K562 (cell line): ENCODE data around the gene COQ8B. TPM values are rescaled to one million over a fixed set of nuclear protein-coding genes. Genes with fewer than 3 reads are reported as not detected.
A peak's percentile ranks its signal among the peaks of the same experiment; 100 is the strongest.

Source experiments
- ARID2 ChIP-seq: fragments of 450-650 bp; IDR thresholded peaks from 2 replicates; pipeline ENCODE4 v1.6.1; 2017; ENCODE audit warnings: antibody characterized with exemption, mild to moderate bottlenecking
- CREB1 ChIP-seq, 2 experiments: sonication (generic) in 1 of 2; formaldehyde crosslinking in 1 of 2; IDR thresholded peaks; 2 replicates each; pipeline versions ENCODE4 v1.6.1 to v1.8.0; 2012 to 2022; ENCODE audit warnings: inconsistent platforms in 1 of 2, mild to moderate bottlenecking in 1 of 2, missing genetic modification reagents in 1 of 2, moderate library complexity in 1 of 2
- CTBP1 ChIP-seq: fragments of 450-650 bp; IDR thresholded peaks from 2 replicates; pipeline ENCODE4 v1.6.1; 2016; ENCODE audit warnings: borderline replicate concordance
- CXXC5 ChIP-seq: fragments of 250-450 bp; sonication (Bioruptor Pico); IDR thresholded peaks from 2 replicates; pipeline ENCODE4 v1.8.0; 2022; ENCODE audit warnings: inconsistent platforms, mild to moderate bottlenecking, moderate library complexity
- NCOA2 ChIP-seq, 2 experiments: fragments of 450-650 bp; IDR thresholded peaks; 2 replicates each; pipeline ENCODE4 v1.6.1; 2018; ENCODE audit warnings: mild to moderate bottlenecking in 2 of 2, moderate library complexity in 1 of 2; ENCODE audit not compliant: partially characterized antibody in 2 of 2
- NELFE ChIP-seq: IDR thresholded peaks from 2 replicates; pipeline ENCODE4 v1.6.1; 2011; ENCODE audit warnings: mild to moderate bottlenecking; ENCODE audit not compliant: insufficient read depth, insufficient read length
- NKRF ChIP-seq: fragments of 450-650 bp; IDR thresholded peaks from 2 replicates; pipeline ENCODE4 v1.6.1; 2016; ENCODE audit warnings: borderline replicate concordance
- PCBP2 ChIP-seq: fragments of 200-400 bp; formaldehyde crosslinking; IDR thresholded peaks from 2 replicates; pipeline ENCODE4 v1.6.1; 2018; ENCODE audit warnings: low read length, low read depth, mild to moderate bottlenecking, moderate library complexity; ENCODE audit not compliant: poor library complexity, severe bottlenecking
- POLR2B ChIP-seq: fragments of 450-650 bp; IDR thresholded peaks from 2 replicates; pipeline ENCODE4 v1.6.1; 2018; ENCODE audit warnings: low read depth; ENCODE audit not compliant: partially characterized antibody
- RBM25 ChIP-seq: fragments of 200-400 bp; formaldehyde crosslinking; IDR thresholded peaks from 2 replicates; pipeline ENCODE4 v1.6.1; 2018; ENCODE audit warnings: low read length, low read depth, moderate library complexity; ENCODE audit not compliant: severe bottlenecking
- RBM39 ChIP-seq: fragments of 200-400 bp; formaldehyde crosslinking; optimal IDR thresholded peaks from 2 replicates; pipeline ENCODE3; 2018; ENCODE audit warnings: low read depth, low read length
- SIN3A ChIP-seq, 2 experiments: fragments of 150-350 bp in 1 of 2; IDR thresholded peaks; 2 replicates each; pipeline ENCODE4 v1.6.1; 2011 to 2016; ENCODE audit warnings: borderline replicate concordance in 2 of 2, low read depth in 2 of 2, low read length in 2 of 2, mild to moderate bottlenecking in 2 of 2, moderate library complexity in 2 of 2; ENCODE audit not compliant: control insufficient read depth in 1 of 2
- TRIM25 ChIP-seq: fragments of 450-650 bp; IDR thresholded peaks from 2 replicates; pipeline ENCODE4 v1.7.0; 2016; ENCODE audit warnings: borderline replicate concordance
- ZBTB5 ChIP-seq: fragments of 450-650 bp; IDR thresholded peaks from 2 replicates; pipeline ENCODE4 v1.6.1; 2017; ENCODE audit warnings: antibody characterized with exemption
- ZEB2 ChIP-seq: fragments of 450-650 bp; IDR thresholded peaks from 2 replicates; pipeline ENCODE4 v1.6.1; 2016
- polyA plus RNA-seq, 8 experiments: library from polyadenylated mRNA; depleted of rRNA in 4 of 8; stranded (reverse) in 5 of 8; unstranded in 3 of 8; fragments of >200 nt; fragmentation: Nextera tagmentation in 2 of 8; fragmentation: Illumina TruSeq in 1 of 8; extraction: Ambion mirVana in 2 of 8; extraction: Trizol in 1 of 8; gene quantifications; 2 replicates each; pipeline versions ENCODE4 v1.2.1 to v1.2.3, GENCODE V29; 2011 to 2014; ENCODE audit warnings: inconsistent platforms in 1 of 8, missing spikeins in 1 of 8
- total RNA-seq, 7 experiments: library from RNA; depleted of rRNA in 6 of 7; stranded (reverse); fragments of >200 nt in 6 of 7; fragmentation: Illumina TruSeq in 2 of 7; extraction: Trizol in 2 of 7; gene quantifications; 2 replicates each; pipeline versions ENCODE4 v1.2.1 to v1.2.3, GENCODE V29; 2011 to 2021; ENCODE audit warnings: low replicate concordance in 1 of 7
- TF ChIP-seq, protein P1 (sequence below): sonication (generic); formaldehyde crosslinking; IDR thresholded peaks from 2 replicates; pipeline ENCODE4 v1.8.1; 2023; ENCODE audit warnings: mild to moderate bottlenecking, missing genetic modification reagents

The COQ8B gene
- total and polyA plus RNA-seq, 9 of the 15 experiments (the other 6 are each of a cell fraction or from before 2014, with no cell fraction given): 0.41 to 32.3 (median 12.9) TPM

DNA sequence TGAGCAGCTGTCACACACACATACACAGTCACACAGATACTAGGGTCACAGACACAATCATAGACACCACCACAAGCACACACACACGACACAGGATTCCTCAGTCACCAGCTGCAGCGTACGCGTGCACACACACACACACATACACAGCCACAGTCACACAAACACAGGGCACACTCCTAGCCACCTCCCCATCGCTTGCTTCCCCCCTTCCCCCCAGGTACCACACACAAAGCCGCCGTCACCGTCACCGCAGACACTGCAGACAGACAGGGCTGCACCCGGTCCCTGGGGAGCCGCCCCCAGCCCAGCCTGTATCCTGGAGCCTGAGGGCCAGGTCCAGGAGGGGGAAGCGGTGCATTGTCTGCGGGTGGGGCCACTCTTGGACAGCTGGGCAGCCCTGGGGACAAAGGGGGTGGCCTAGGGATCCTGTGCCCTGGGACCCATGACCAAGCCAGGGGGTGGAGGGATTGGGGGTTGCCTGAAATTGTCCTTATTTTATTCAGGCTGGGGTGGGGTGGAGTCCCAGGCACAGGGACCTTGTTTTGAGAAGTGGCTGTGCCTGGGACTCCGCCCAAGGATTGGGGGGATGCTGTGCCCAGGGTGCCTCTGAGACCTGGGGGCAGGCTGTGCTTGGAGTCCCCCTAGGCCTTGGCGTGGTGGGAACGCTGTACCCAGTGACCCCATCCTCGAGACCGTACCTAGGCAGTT is 27.2 kb downstream of the COQ8B start (continued):
- TF ChIP-seq, protein P1, sequence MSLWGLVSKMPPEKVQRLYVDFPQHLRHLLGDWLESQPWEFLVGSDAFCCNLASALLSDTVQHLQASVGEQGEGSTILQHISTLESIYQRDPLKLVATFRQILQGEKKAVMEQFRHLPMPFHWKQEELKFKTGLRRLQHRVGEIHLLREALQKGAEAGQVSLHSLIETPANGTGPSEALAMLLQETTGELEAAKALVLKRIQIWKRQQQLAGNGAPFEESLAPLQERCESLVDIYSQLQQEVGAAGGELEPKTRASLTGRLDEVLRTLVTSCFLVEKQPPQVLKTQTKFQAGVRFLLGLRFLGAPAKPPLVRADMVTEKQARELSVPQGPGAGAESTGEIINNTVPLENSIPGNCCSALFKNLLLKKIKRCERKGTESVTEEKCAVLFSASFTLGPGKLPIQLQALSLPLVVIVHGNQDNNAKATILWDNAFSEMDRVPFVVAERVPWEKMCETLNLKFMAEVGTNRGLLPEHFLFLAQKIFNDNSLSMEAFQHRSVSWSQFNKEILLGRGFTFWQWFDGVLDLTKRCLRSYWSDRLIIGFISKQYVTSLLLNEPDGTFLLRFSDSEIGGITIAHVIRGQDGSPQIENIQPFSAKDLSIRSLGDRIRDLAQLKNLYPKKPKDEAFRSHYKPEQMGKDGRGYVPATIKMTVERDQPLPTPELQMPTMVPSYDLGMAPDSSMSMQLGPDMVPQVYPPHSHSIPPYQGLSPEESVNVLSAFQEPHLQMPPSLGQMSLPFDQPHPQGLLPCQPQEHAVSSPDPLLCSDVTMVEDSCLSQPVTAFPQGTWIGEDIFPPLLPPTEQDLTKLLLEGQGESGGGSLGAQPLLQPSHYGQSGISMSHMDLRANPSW (CRISPR knock-in tag): no peak
- TF ChIP-seq NKRF (peak; percentile 78), TRIM25 (peak; percentile 26; the same call in 1 of the 2 replicates), RBM39 (no peak), NELFE (no peak), PCBP2 (no peak), CTBP1 (0 out of 2 replicates have a peak, but pooled peaks have one; percentile 25), POLR2B (peak; percentile 50), SIN3A (IDR thresholded peaks at IDR 0.05; ENCODE audit: borderline replicate concordance in 2 of 2, control insufficient read depth in 1 of 2, low read depth in 2 of 2, low read length in 2 of 2) (0 out of 4 replicates have a peak, but pooled peaks of 1 of the 2 experiments have one; percentile 23), ZBTB5 (peak; percentile 19; the same call in 1 of the 2 replicates), NCOA2 (IDR thresholded peaks at IDR 0.05; ENCODE audit: partially characterized antibody in 2 of 2) (no peak), CREB1 (IDR thresholded peaks at IDR 0.05) (peak; percentile 24; the same call in 1 of the 2 replicates), CREB1 (CRISPR knock-in tag; IDR thresholded peaks at IDR 0.05) (peak; percentile 24), CXXC5 (CRISPR knock-in tag) (0 out of 2 replicates have a peak, but pooled peaks have one; percentile 6), ARID2 (0 out of 2 replicates have a peak, but pooled peaks have one; percentile 9), ZEB2 (0 out of 2 replicates have a peak, but pooled peaks have one; percentile 21), RBM25 (no peak)
